WERI-Rb-1 (cell line): ENCODE results near the gene HELZ.
"Not testable (repeated sequence)": the region's sequence is repeated elsewhere in the genome, so short reads cannot be mapped to it uniquely, and the experiment has no call there.

Experiments
- DNase-seq: peaks from one replicate; pipeline ENCODE4 v3.0.0-alpha.2; 2020
- H3K27ac ChIP-seq: fragments of 250-450 bp; sonication (Bioruptor Pico); 2 replicates; pipeline ENCODE4 v1.5.1; 2020; ENCODE audit warnings: mild to moderate bottlenecking, moderate library complexity
- H3K27me3 ChIP-seq: fragments of 250-450 bp; sonication (Bioruptor Pico); 2 replicates; pipeline ENCODE4 v1.5.1; 2021; ENCODE audit warnings: mild to moderate bottlenecking, low read depth, moderate library complexity; ENCODE audit not compliant: insufficient read depth, severe bottlenecking
- H3K36me3 ChIP-seq: fragments of 250-450 bp; sonication (Bioruptor Pico); 2 replicates; pipeline ENCODE4 v1.5.1; 2020; ENCODE audit warnings: mild to moderate bottlenecking, moderate library complexity
- H3K4me3 ChIP-seq: 2 replicates; pipeline ENCODE4 v1.5.1; 2011; ENCODE audit warnings: low read depth, mild to moderate bottlenecking, control low read depth, low read length
- H3K9me3 ChIP-seq: fragments of 250-450 bp; sonication (Bioruptor Pico); 2 replicates; pipeline ENCODE4 v1.5.1; 2021; ENCODE audit warnings: mild to moderate bottlenecking, moderate library complexity; ENCODE audit not compliant: severe bottlenecking
- TF ChIP-seq, protein P1 (sequence below): IDR thresholded peaks from 2 replicates; pipeline ENCODE4 v1.5.1; 2011; ENCODE audit warnings: low read depth, mild to moderate bottlenecking, control low read depth, inconsistent platforms, low read length

HELZ gene

DNA sequence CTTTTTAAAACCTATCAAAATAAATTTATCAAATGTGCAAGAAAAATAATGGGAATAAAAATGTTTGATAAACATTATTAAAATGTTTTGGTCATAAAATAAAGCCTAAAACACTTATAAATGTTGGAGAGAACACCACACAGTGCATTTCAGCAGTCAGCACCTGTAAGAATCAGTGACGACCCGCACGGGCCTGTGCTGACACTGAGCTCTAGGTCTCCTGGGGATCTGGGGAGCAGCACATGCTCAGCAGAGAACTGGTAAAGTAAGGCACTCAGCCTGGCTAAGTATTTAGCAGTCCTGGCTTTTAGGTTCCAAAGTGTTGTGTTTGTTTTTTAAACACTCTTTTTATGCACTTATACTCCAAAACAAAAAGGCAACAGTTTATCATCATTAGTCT is 46.9 kb downstream of the HELZ start:
- Histone ChIP-seq H3K27me3 (no peaks in the 10 kb centered on the region), H3K27ac (no peak overlapping the region), H3K4me3 (no peak overlapping the region), H3K9me3 (no peaks in the 10 kb centered on the region), H3K36me3 (peaks cover 60% of the 10 kb centered on the region)
- TF ChIP-seq, protein P1, sequence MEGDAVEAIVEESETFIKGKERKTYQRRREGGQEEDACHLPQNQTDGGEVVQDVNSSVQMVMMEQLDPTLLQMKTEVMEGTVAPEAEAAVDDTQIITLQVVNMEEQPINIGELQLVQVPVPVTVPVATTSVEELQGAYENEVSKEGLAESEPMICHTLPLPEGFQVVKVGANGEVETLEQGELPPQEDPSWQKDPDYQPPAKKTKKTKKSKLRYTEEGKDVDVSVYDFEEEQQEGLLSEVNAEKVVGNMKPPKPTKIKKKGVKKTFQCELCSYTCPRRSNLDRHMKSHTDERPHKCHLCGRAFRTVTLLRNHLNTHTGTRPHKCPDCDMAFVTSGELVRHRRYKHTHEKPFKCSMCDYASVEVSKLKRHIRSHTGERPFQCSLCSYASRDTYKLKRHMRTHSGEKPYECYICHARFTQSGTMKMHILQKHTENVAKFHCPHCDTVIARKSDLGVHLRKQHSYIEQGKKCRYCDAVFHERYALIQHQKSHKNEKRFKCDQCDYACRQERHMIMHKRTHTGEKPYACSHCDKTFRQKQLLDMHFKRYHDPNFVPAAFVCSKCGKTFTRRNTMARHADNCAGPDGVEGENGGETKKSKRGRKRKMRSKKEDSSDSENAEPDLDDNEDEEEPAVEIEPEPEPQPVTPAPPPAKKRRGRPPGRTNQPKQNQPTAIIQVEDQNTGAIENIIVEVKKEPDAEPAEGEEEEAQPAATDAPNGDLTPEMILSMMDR, result no peak
- DNase-seq, result no peak

DNA sequence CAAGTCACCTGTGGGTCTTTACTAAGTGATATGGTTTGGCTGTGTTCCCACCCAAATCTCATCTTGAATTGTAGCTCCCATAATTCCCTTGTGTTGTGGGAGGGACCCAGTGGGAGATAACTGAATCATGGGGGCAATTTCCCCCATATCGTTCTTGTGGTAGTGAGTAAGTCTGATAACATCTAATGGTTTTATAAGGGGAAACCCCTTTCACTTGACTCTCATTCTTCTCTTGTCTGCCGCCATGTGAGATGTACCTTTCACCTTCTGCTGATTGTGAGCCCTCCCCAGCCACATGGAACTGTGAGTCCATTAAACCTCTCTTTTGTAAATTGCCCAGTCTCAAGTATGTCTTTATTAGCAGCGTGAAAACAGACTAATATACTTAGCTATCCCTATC is 48.0 kb downstream of the HELZ start:
- peaks cover 52% of the 10 kb centered on the region for H3K36me3 ChIP-seq
- H3K9me3 ChIP-seq, H3K27ac ChIP-seq, DNase-seq, H3K4me3 ChIP-seq, H3K27me3 ChIP-seq: not testable (repeated sequence)

DNA sequence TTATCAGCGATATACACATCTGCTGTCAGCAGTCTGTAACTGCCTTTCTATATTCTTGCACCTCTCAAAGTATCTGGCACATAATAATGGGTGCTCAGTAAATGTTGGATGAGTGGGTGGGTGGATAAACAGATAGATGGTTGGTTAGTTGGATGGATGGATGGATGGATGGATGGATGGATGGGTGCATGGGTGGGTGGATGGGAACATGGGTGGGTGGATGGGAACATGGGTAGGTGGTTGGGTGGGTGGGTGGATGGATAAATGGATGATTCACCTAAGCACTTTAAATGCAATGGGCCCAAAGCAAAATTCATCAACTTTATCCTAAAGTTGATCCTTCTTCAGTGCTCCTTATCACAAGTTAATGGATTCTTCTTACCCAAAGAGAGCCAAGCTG is 48.6 kb downstream of the HELZ start:
- Histone ChIP-seq H3K9me3 (no peaks in the 10 kb centered on the region), H3K36me3 (peaks cover 51% of the 10 kb centered on the region), H3K27me3 (no peaks in the 10 kb centered on the region), H3K27ac (no peak overlapping the region), H3K4me3 (no peak overlapping the region)
- DNase-seq, result no peak
- TF ChIP-seq, protein P1, result no peak

DNA sequence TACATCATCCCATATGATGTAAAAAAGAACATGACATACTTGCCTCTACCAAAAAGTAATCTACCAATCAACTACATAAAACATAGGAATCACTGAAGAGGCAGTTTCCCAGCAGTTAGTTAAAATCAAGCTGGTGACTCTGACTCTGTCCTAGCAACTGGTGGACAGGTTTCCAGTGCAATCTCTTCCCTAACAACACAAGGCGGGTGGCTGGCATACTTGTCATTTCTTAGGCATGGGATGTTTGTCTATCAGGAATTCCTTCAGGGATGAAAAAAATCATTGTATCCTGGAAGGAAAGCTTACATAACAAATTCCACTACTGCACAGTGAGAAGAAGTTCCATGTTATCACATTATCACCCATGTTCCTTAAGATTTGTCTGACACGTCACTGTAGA is 50.9 kb downstream of the HELZ start:
- H3K4me3 ChIP-seq, result no peak overlapping the region
- no peak for DNase-seq
- no peak overlapping the region for H3K27ac ChIP-seq
- H3K36me3 ChIP-seq, result peaks cover 41% of the 10 kb centered on the region
- H3K9me3 ChIP-seq, result no peaks in the 10 kb centered on the region
- H3K27me3 ChIP-seq, result no peaks in the 10 kb centered on the region
- TF ChIP-seq, protein P1, result no peak

DNA sequence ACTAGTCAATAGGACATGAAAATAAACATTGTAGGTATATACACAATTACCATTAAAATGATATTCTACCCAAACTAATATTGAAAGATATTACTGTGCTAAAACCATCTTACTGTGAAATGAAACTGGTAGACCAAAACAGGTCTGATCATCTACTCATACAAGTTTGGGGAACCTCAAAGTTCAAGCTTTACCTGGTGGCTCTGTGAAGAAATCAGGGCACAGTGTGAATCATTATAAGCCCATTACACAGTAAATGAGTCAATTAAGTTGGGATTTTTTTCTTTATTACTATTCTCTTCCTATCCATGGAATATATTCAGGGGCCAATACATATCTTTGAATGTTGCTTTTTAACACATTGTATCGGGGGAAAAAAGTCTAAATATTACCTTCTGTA is 57.1 kb downstream of the HELZ start:
- Histone ChIP-seq H3K9me3 (no peaks in the 10 kb centered on the region), H3K27ac (no peak overlapping the region), H3K36me3 (peaks cover 38% of the 10 kb centered on the region), H3K27me3 (no peaks in the 10 kb centered on the region), H3K4me3 (no peak overlapping the region)
- TF ChIP-seq, protein P1, result no peak
- no peak for DNase-seq

DNA sequence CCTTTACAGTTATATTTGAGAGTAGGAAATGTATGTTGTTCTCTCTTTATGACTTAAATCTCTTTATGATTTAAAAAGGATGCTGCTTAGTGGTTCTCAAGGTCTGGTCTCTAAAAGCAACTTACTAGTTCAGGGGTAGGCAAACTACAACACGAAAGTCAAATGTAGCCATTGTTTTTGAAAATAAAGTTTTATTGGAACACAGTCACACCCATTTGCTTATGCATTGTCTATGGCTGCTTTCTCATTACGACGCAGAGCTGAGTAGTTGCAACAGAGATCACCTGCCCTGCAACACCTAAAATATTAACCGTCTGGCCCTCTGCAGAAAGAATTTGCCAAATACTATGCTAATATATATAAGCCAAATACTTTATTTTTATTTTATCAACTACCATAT is 58.2 kb downstream of the HELZ start:
- Histone ChIP-seq H3K27ac (no peak overlapping the region), H3K9me3 (no peaks in the 10 kb centered on the region), H3K4me3 (no peak overlapping the region), H3K36me3 (peaks cover 38% of the 10 kb centered on the region), H3K27me3 (no peaks in the 10 kb centered on the region)
- no peak for DNase-seq
- TF ChIP-seq, protein P1, result no peak

DNA sequence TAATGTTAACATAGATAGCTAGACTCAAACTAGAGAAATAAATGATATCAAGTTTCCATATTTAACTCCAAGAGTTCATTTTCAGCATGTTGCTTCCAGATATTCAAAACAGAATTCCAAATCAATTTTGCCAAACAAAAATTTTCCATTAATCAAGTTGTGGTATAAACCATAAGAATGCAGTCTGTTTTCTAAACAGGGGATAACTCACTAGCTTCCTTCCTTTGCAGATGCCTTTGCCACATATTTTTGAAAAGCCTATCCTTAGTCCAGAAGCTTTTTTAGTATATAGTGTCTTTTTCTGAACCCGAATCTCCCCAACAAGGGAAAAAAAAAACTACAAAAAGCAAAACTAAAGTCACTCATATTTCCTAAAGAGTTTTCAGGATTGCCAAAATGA is 61.5 kb downstream of the HELZ start:
- H3K9me3 ChIP-seq, result no peaks in the 10 kb centered on the region
- no peak overlapping the region for H3K4me3 ChIP-seq
- peaks cover 21% of the 10 kb centered on the region for H3K36me3 ChIP-seq
- no peaks in the 10 kb centered on the region for H3K27me3 ChIP-seq
- no peak overlapping the region for H3K27ac ChIP-seq
- TF ChIP-seq, protein P1, result no peak
- DNase-seq, result no peak
